Measurements from ENCODE around the gene UNKL.

UNKL gene

GRCh38 chr16:1378087-1378803 is 36.3 kb downstream of the UNKL start:
- H3K36me3 ChIP-seq (ENCODE audit: insufficient read depth, low read length), result peaks cover 30% of the 10 kb centered on the region
- no peak overlapping the region for H3K27ac ChIP-seq (ENCODE audit: low read depth, low read length)
- peak overlapping the region in 1 of 2 donors; percentile 18 for H3K4me3 ChIP-seq (ENCODE audit: low read depth in 1 of 2, low read length in 2 of 2)

GRCh38 chr16:1377406-1378010 is 37.0 kb downstream of the UNKL start:
- no peaks in the 10 kb centered on the region for H3K9me3 ChIP-seq (ENCODE audit: low read length)
- peaks cover 12% of the 10 kb centered on the region for H3K4me1 ChIP-seq (ENCODE audit: insufficient read depth, low read length)
- H3K27me3 ChIP-seq (ENCODE audit: control insufficient read depth in 1 of 2, insufficient read depth in 2 of 2, low read length in 2 of 2), result no peaks in the 10 kb centered on the region
- H3K9ac ChIP-seq (ENCODE audit: low read length), result no peak overlapping the region
- H3K36me3 ChIP-seq (ENCODE audit: insufficient read depth, low read length), result peaks cover 30% of the 10 kb centered on the region
- H3K4me3 ChIP-seq (ENCODE audit: low read depth in 1 of 2, low read length in 2 of 2), result no peak overlapping the region
- no peak overlapping the region for H3K27ac ChIP-seq (ENCODE audit: low read depth, low read length)

More at GRCh38 chr16:1378087-1378803, 36.3 kb downstream of the UNKL start:
- no peak overlapping the region for H3K9ac ChIP-seq (ENCODE audit: low read length)
- no peaks in the 10 kb centered on the region for H3K27me3 ChIP-seq (ENCODE audit: control insufficient read depth in 1 of 2, insufficient read depth in 2 of 2, low read length in 2 of 2)
- H3K9me3 ChIP-seq (ENCODE audit: low read length), result no peaks in the 10 kb centered on the region
- H3K4me1 ChIP-seq (ENCODE audit: insufficient read depth, low read length), result peaks cover 12% of the 10 kb centered on the region

- H3K9me3 ChIP-seq (ENCODE audit: low read length), result no peaks in the 10 kb centered on the region
- peaks cover 15% of the 10 kb centered on the region for H3K36me3 ChIP-seq (ENCODE audit: insufficient read depth, low read length)
- H3K27me3 ChIP-seq (ENCODE audit: control insufficient read depth in 1 of 2, insufficient read depth in 2 of 2, low read length in 2 of 2), result no peaks in the 10 kb centered on the region
- no peak overlapping the region for H3K4me3 ChIP-seq (ENCODE audit: low read depth in 1 of 2, low read length in 2 of 2)
- no peak overlapping the region for H3K9ac ChIP-seq (ENCODE audit: low read length)
- peaks cover 12% of the 10 kb centered on the region for H3K4me1 ChIP-seq (ENCODE audit: insufficient read depth, low read length)
- no peak overlapping the region for H3K27ac ChIP-seq (ENCODE audit: low read depth, low read length)
These were observed 38.6 kb downstream of the UNKL start for GRCh38 chr16:1375741-1376410.

GRCh38 chr16:1375298-1375640 is 39.2 kb downstream of the UNKL start:
- H3K4me3 ChIP-seq (ENCODE audit: low read depth in 1 of 2, low read length in 2 of 2), result no peak overlapping the region
- H3K27ac ChIP-seq (ENCODE audit: low read depth, low read length), result no peak overlapping the region
- H3K27me3 ChIP-seq (ENCODE audit: control insufficient read depth in 1 of 2, insufficient read depth in 2 of 2, low read length in 2 of 2), result no peaks in the 10 kb centered on the region
- no peak overlapping the region for H3K9ac ChIP-seq (ENCODE audit: low read length)
- H3K4me1 ChIP-seq (ENCODE audit: insufficient read depth, low read length), result peaks cover 12% of the 10 kb centered on the region
- H3K9me3 ChIP-seq (ENCODE audit: low read length), result no peaks in the 10 kb centered on the region
- peaks cover 13% of the 10 kb centered on the region for H3K36me3 ChIP-seq (ENCODE audit: insufficient read depth, low read length)

GRCh38 chr16:1374418-1375297 is 39.8 kb downstream of the UNKL start:
- peaks cover 12% of the 10 kb centered on the region for H3K4me1 ChIP-seq (ENCODE audit: insufficient read depth, low read length)
- no peak overlapping the region for H3K9ac ChIP-seq (ENCODE audit: low read length)
- H3K36me3 ChIP-seq (ENCODE audit: insufficient read depth, low read length), result peaks cover 18% of the 10 kb centered on the region

GRCh38 chr16:1372292-1372950 is 42.1 kb downstream of the UNKL start:
- Histone ChIP-seq H3K36me3 (ENCODE audit: insufficient read depth, low read length) (peaks cover 18% of the 10 kb centered on the region), H3K27me3 (ENCODE audit: control insufficient read depth in 1 of 2, insufficient read depth in 2 of 2, low read length in 2 of 2) (no peaks in the 10 kb centered on the region), H3K27ac (ENCODE audit: low read depth, low read length) (no peak overlapping the region), H3K4me1 (ENCODE audit: insufficient read depth, low read length) (no peaks in the 10 kb centered on the region), H3K4me3 (ENCODE audit: low read depth in 1 of 2, low read length in 2 of 2) (no peak overlapping the region), H3K9me3 (ENCODE audit: low read length) (no peaks in the 10 kb centered on the region), H3K9ac (ENCODE audit: low read length) (no peak overlapping the region)

More at GRCh38 chr16:1374418-1375297, 39.8 kb downstream of the UNKL start:
- Histone ChIP-seq H3K27me3 (ENCODE audit: control insufficient read depth in 1 of 2, insufficient read depth in 2 of 2, low read length in 2 of 2) (no peaks in the 10 kb centered on the region), H3K4me3 (ENCODE audit: low read depth in 1 of 2, low read length in 2 of 2) (no peak overlapping the region), H3K9me3 (ENCODE audit: low read length) (no peaks in the 10 kb centered on the region), H3K27ac (ENCODE audit: low read depth, low read length) (no peak overlapping the region)

GRCh38 chr16:1371054-1371978 is 43.2 kb downstream of the UNKL start:
- H3K9me3 ChIP-seq (ENCODE audit: low read length), result no peaks in the 10 kb centered on the region
- peaks cover 22% of the 10 kb centered on the region for H3K36me3 ChIP-seq (ENCODE audit: insufficient read depth, low read length)
- no peak overlapping the region for H3K27ac ChIP-seq (ENCODE audit: low read depth, low read length)
- no peak overlapping the region for H3K9ac ChIP-seq (ENCODE audit: low read length)
- H3K4me3 ChIP-seq (ENCODE audit: low read depth in 1 of 2, low read length in 2 of 2), result no peak overlapping the region
- H3K4me1 ChIP-seq (ENCODE audit: insufficient read depth, low read length), result no peaks in the 10 kb centered on the region
- no peaks in the 10 kb centered on the region for H3K27me3 ChIP-seq (ENCODE audit: control insufficient read depth in 1 of 2, insufficient read depth in 2 of 2, low read length in 2 of 2)

- Histone ChIP-seq H3K27me3 (ENCODE audit: control insufficient read depth in 1 of 2, insufficient read depth in 2 of 2, low read length in 2 of 2) (no peaks in the 10 kb centered on the region), H3K27ac (ENCODE audit: low read depth, low read length) (no peak overlapping the region), H3K36me3 (ENCODE audit: insufficient read depth, low read length) (peaks cover 39% of the 10 kb centered on the region), H3K9me3 (ENCODE audit: low read length) (no peaks in the 10 kb centered on the region), H3K4me1 (ENCODE audit: insufficient read depth, low read length) (no peaks in the 10 kb centered on the region), H3K9ac (ENCODE audit: low read length) (no peak overlapping the region), H3K4me3 (ENCODE audit: low read depth in 1 of 2, low read length in 2 of 2) (no peak overlapping the region)
These were observed 46.9 kb downstream of the UNKL start for GRCh38 chr16:1367486-1368174.

GRCh38 chr16:1366712-1367299 is 47.7 kb downstream of the UNKL start:
- Histone ChIP-seq H3K27ac (ENCODE audit: low read depth, low read length) (no peak overlapping the region), H3K4me3 (ENCODE audit: low read depth in 1 of 2, low read length in 2 of 2) (no peak overlapping the region)

More at GRCh38 chr16:1366712-1367299, 47.7 kb downstream of the UNKL start:
- Histone ChIP-seq H3K9ac (ENCODE audit: low read length) (no peak overlapping the region), H3K4me1 (ENCODE audit: insufficient read depth, low read length) (no peaks in the 10 kb centered on the region), H3K36me3 (ENCODE audit: insufficient read depth, low read length) (peaks cover 45% of the 10 kb centered on the region), H3K27me3 (ENCODE audit: control insufficient read depth in 1 of 2, insufficient read depth in 2 of 2, low read length in 2 of 2) (no peaks in the 10 kb centered on the region), H3K9me3 (ENCODE audit: low read length) (no peaks in the 10 kb centered on the region)
